Keratinocyte (primary cell): Measurements from ENCODE around the gene NEFH. TPM values are rescaled to one million over a fixed set of nuclear protein-coding genes. Genes with fewer than 3 reads are reported as not detected.

ENCODE experiments used
- DNase-seq: peaks from one replicate; pipeline ENCODE4 v3.0.0-alpha.2; 2011; ENCODE audit warnings: low read depth, missing footprints, low spot score
- FAIRE-seq: peaks from 2 replicates; lab custom pipeline; 2011; peaks lifted over from hg19 to GRCh38; lab: Jason Lieb, UNC
- H2AFZ ChIP-seq: 2 replicates; pipeline ENCODE4 v1.6.0; 2012; ENCODE audit warnings: low read length, control low read depth, inconsistent platforms; ENCODE audit not compliant: control insufficient read depth
- H3K27ac ChIP-seq: 2 replicates; pipeline ENCODE4 v1.5.1; 2011; ENCODE audit warnings: low read length; ENCODE audit not compliant: control insufficient read depth, insufficient read depth
- H3K27me3 ChIP-seq: 3 replicates; pipeline ENCODE4 v1.6.0; 2011; ENCODE audit warnings: low read length; ENCODE audit not compliant: control insufficient read depth, insufficient read depth; ENCODE audit errors: extremely low read depth
- H3K36me3 ChIP-seq, 2 experiments: 2 replicates in 1 of 2; 3 replicates in 1 of 2; pipeline ENCODE4 v1.5.1; 2011; ENCODE audit warnings: low read length in 2 of 2, mild to moderate bottlenecking in 1 of 2; ENCODE audit not compliant: control insufficient read depth in 2 of 2, insufficient read depth in 2 of 2; ENCODE audit errors: extremely low read depth in 1 of 2
- H3K4me1 ChIP-seq: 3 replicates; pipeline ENCODE4 v1.5.1; 2011; ENCODE audit warnings: low read length; ENCODE audit not compliant: control insufficient read depth, insufficient read depth; ENCODE audit errors: extremely low read depth
- H3K4me2 ChIP-seq: 3 replicates; pipeline ENCODE4 v1.6.0; 2011; ENCODE audit warnings: low read depth, low read length; ENCODE audit not compliant: control insufficient read depth, insufficient read depth; ENCODE audit errors: extremely low read depth
- H3K4me3 ChIP-seq, 3 experiments: fragments of 200-600 bp in 1 of 3; sonication (generic) in 1 of 3; 2 replicates in 2 of 3; 3 replicates in 1 of 3; pipeline ENCODE4 v1.5.1; 2011 to 2016; ENCODE audit warnings: low read length in 3 of 3, mild to moderate bottlenecking in 3 of 3, control low read depth in 2 of 3, inconsistent platforms in 1 of 3, low read depth in 1 of 3, mixed read lengths in 1 of 3, mixed run types in 1 of 3, moderate library complexity in 1 of 3; ENCODE audit not compliant: control insufficient read depth in 2 of 3, insufficient read depth in 2 of 3; ENCODE audit errors: extremely low read depth in 1 of 3
- H3K79me2 ChIP-seq: 2 replicates; pipeline ENCODE4 v1.6.0; 2012; ENCODE audit warnings: low read length; ENCODE audit not compliant: control insufficient read depth, insufficient read depth
- H3K9ac ChIP-seq: 3 replicates; pipeline ENCODE4 v1.6.0; 2011; ENCODE audit warnings: low read length; ENCODE audit not compliant: control insufficient read depth, insufficient read depth; ENCODE audit errors: extremely low read depth
- H3K9me1 ChIP-seq: 3 replicates; pipeline ENCODE4 v1.6.0; 2011; ENCODE audit warnings: low read length; ENCODE audit not compliant: control insufficient read depth, insufficient read depth; ENCODE audit errors: extremely low read depth
- H3K9me3 ChIP-seq: 2 replicates; pipeline ENCODE4 v1.5.1; 2012; ENCODE audit warnings: low read depth, low read length; ENCODE audit not compliant: control insufficient read depth
- H4K20me1 ChIP-seq: 3 replicates; pipeline ENCODE4 v1.6.0; 2011; ENCODE audit warnings: low read length; ENCODE audit not compliant: control insufficient read depth, insufficient read depth; ENCODE audit errors: extremely low read depth
- EZH2 ChIP-seq: IDR thresholded peaks from one replicate; pipeline ENCODE4 v1.6.1; 2012; ENCODE audit warnings: inconsistent platforms, mild to moderate bottlenecking, low read length, moderate library complexity
- dilution Hi-C: fragments of 300-500 bp; cut with MboI; formaldehyde crosslinking; loops from one replicate; pipeline ENCODE4 v1.7.0; 2020; ENCODE audit warnings: low sequenced_read_pairs; ENCODE audit not compliant: extremely low pct_ligation_motif_present
- polyA plus RNA-seq, 5 experiments: library from polyadenylated mRNA; depleted of rRNA in 3 of 5; stranded (reverse) in 3 of 5; stranded (forward) in 1 of 5; unstranded in 1 of 5; fragments of >200 nt; gene quantifications; 1 replicate in 1 of 5; 2 replicates in 3 of 5; 3 replicates in 1 of 5; pipeline versions ENCODE4 v1.2.1 to v1.2.3, GENCODE V29; 2011 to 2012; ENCODE audit warnings: missing spikeins in 2 of 5, low read depth in 1 of 5, low replicate concordance in 1 of 5
- TF ChIP-seq, protein P1 (sequence below), 3 experiments: IDR thresholded peaks in 1 of 3; conservative IDR thresholded peaks in 1 of 3; optimal IDR thresholded peaks in 1 of 3; 2 replicates in 2 of 3; 3 replicates in 1 of 3; pipeline versions ENCODE3 to v1.5.1; 2011; ENCODE audit warnings: low read length in 3 of 3, mild to moderate bottlenecking in 3 of 3, moderate library complexity in 2 of 3, control low read depth in 1 of 3, inconsistent platforms in 1 of 3; ENCODE audit not compliant: insufficient read depth in 2 of 3; ENCODE audit errors: extremely low read depth in 1 of 3

Gene NEFH
- polyA plus RNA-seq, 1 donor (not counting 4 experiments of a cell fraction or from before 2014, with no cell fraction given) = 0.07 TPM

DNA sequence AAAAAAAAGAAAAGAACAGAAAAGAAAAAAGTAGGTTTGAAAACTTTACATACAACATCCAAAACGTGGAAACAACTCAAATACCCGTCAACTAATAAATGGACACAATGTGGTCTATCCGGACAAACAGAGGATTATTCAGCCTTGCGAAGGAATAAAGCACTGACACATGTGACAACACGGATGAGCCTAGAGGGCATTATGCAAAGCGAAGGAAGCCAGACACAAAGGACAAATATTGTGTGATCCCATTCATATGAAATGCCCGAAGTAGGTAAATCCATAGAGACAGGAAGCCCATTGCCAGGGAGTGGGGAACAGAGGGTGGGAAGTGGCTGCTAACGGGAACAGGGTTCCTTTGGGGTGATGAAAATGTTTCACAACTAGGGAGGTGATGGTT is 29.8 kb upstream of the NEFH start:
- TF ChIP-seq, protein P1, sequence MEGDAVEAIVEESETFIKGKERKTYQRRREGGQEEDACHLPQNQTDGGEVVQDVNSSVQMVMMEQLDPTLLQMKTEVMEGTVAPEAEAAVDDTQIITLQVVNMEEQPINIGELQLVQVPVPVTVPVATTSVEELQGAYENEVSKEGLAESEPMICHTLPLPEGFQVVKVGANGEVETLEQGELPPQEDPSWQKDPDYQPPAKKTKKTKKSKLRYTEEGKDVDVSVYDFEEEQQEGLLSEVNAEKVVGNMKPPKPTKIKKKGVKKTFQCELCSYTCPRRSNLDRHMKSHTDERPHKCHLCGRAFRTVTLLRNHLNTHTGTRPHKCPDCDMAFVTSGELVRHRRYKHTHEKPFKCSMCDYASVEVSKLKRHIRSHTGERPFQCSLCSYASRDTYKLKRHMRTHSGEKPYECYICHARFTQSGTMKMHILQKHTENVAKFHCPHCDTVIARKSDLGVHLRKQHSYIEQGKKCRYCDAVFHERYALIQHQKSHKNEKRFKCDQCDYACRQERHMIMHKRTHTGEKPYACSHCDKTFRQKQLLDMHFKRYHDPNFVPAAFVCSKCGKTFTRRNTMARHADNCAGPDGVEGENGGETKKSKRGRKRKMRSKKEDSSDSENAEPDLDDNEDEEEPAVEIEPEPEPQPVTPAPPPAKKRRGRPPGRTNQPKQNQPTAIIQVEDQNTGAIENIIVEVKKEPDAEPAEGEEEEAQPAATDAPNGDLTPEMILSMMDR (optimal IDR thresholded peaks at IDR 0.05 in 1 of 3, IDR thresholded peaks at IDR 0.05 in 1 of 3, conservative IDR thresholded peaks at IDR 0.05 in 1 of 3; ENCODE audit: extremely low read depth in 1 of 3, insufficient read depth in 2 of 3, low read length in 3 of 3) = no peak
- TF ChIP-seq EZH2 = no peak
- Histone ChIP-seq H3K9ac (no peak overlapping the region), H3K4me3 (no peak overlapping the region), H3K27ac (no peak overlapping the region), H2AFZ (no peak overlapping the region), H3K9me1 (no peaks in the 10 kb centered on the region), H3K27me3 (peaks cover 8% of the 10 kb centered on the region), H4K20me1 (no peaks in the 10 kb centered on the region), H3K79me2 (no peaks in the 10 kb centered on the region), H3K9me3 (no peaks in the 10 kb centered on the region), H3K4me2 (no peak overlapping the region), H3K4me1 (no peaks in the 10 kb centered on the region), H3K36me3 (no peaks in the 10 kb centered on the region)
- dilution Hi-C loops = no loop called here
- DNase-seq (no peak), FAIRE-seq (no peak)

DNA sequence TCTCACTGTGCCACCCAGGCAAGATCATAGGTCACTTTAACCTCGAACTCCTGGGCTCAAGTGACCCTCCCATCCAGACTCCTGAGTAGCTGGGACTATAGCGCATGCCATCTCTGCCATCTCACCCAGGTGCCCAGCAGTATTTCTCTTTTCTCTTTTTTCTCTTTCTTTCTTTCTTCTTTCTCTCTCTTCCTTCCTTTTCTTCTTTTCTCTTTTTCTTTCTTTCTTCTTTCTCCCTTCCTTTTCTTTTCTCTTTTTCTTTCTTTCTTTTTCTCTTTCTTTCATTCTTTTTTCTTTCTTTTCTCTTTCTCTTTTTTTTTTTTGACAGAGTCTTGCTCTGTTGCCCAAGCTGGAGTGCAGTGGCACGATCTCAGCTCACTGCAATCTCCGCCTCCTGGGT is 28.2 kb upstream of the NEFH start:
- no peaks in the 10 kb centered on the region for H3K79me2 ChIP-seq
- H3K9me1 ChIP-seq = no peaks in the 10 kb centered on the region
- H3K36me3 ChIP-seq = no peaks in the 10 kb centered on the region
- H3K27me3 ChIP-seq = peaks cover 8% of the 10 kb centered on the region
- no peaks in the 10 kb centered on the region for H3K9me3 ChIP-seq
- no peak overlapping the region for H3K27ac ChIP-seq
- no peak overlapping the region for H2AFZ ChIP-seq
- dilution Hi-C loops = no loop called here
- no peaks in the 10 kb centered on the region for H4K20me1 ChIP-seq
- no peak for TF ChIP-seq EZH2
- TF ChIP-seq, protein P1 (optimal IDR thresholded peaks at IDR 0.05 in 1 of 3, IDR thresholded peaks at IDR 0.05 in 1 of 3, conservative IDR thresholded peaks at IDR 0.05 in 1 of 3; ENCODE audit: extremely low read depth in 1 of 3, insufficient read depth in 2 of 3, low read length in 3 of 3) = no peak
- H3K9ac ChIP-seq = no peak overlapping the region
- no peak overlapping the region for H3K4me3 ChIP-seq
- no peak overlapping the region for H3K4me2 ChIP-seq
- DNase-seq (no peak), FAIRE-seq (no peak)
- H3K4me1 ChIP-seq = no peaks in the 10 kb centered on the region
